Nephron (organoid): ENCODE data around the gene CELF2.
A peak's percentile ranks its signal among the peaks of the same experiment; 100 is the strongest.

Source experiments
- H3K27ac Mint-ChIP-seq, 3 experiments: 2 replicates each; pipeline ENCODE4 v1.8.0; 2020; ENCODE audit warnings: mixed read lengths in 3 of 3, mild to moderate bottlenecking in 2 of 3, moderate library complexity in 1 of 3
- H3K27me3 Mint-ChIP-seq: 2 replicates; pipeline ENCODE4 v1.8.0; 2021; ENCODE audit warnings: low read depth, mild to moderate bottlenecking, moderate library complexity, mixed read lengths
- H3K36me3 Mint-ChIP-seq: 2 replicates; pipeline ENCODE4 v1.8.0; 2020; ENCODE audit warnings: low read depth, mixed read lengths
- H3K4me1 Mint-ChIP-seq: 2 replicates; pipeline ENCODE4 v1.8.0; 2020; ENCODE audit warnings: mixed read lengths
- H3K4me3 Mint-ChIP-seq, 3 experiments: 2 replicates each; pipeline ENCODE4 v1.8.0; 2020; ENCODE audit warnings: mild to moderate bottlenecking in 3 of 3, mixed read lengths in 3 of 3, moderate library complexity in 2 of 3
- H3K9me3 Mint-ChIP-seq: 2 replicates; pipeline ENCODE4 v1.8.0; 2020; ENCODE audit warnings: mixed read lengths
- CTCF ChIP-seq, 3 experiments: fragments of 200-600 bp; sonication (generic); IDR thresholded peaks; one replicate each; pipeline ENCODE4 v1.5.0; 2021; ENCODE audit warnings: antibody characterized with exemption in 3 of 3; ENCODE audit not compliant: unreplicated experiment in 3 of 3

CELF2 gene

GRCh38 chr10:11005725-11006427, 11.8 kb upstream of the CELF2 start:
- peak overlapping the region; percentile 73 to 95 (median 90) for H3K4me3 Mint-ChIP-seq
- H3K36me3 Mint-ChIP-seq: no peaks in the 10 kb centered on the region
- no peak for TF ChIP-seq CTCF (IDR thresholded peaks at IDR 0.05; ENCODE audit: unreplicated experiment in 3 of 3)
- peaks cover 9% of the 10 kb centered on the region for H3K27me3 Mint-ChIP-seq
- peaks cover 46% of the 10 kb centered on the region for H3K4me1 Mint-ChIP-seq
- H3K9me3 Mint-ChIP-seq: no peaks in the 10 kb centered on the region
- H3K27ac Mint-ChIP-seq: peak overlapping the region; percentile 30 to 86 (median 59)

- peak overlapping the region; percentile 30 to 86 (median 59) for H3K27ac Mint-ChIP-seq
- no peaks in the 10 kb centered on the region for H3K36me3 Mint-ChIP-seq
- H3K27me3 Mint-ChIP-seq: peaks cover 9% of the 10 kb centered on the region
- no peak for TF ChIP-seq CTCF (IDR thresholded peaks at IDR 0.05; ENCODE audit: unreplicated experiment in 3 of 3)
- H3K4me1 Mint-ChIP-seq: peaks cover 52% of the 10 kb centered on the region
- peak overlapping the region; percentile 73 to 95 (median 90) for H3K4me3 Mint-ChIP-seq
- no peaks in the 10 kb centered on the region for H3K9me3 Mint-ChIP-seq
Observed at GRCh38 chr10:11006428-11006825, 11.2 kb upstream of the CELF2 start.

GRCh38 chr10:11007476-11008020, 10.1 kb upstream of the CELF2 start:
- Mint-ChIP-seq H3K9me3 (no peaks in the 10 kb centered on the region), H3K4me3 (peak overlapping the region in 2 of 3 experiments; percentile 67 to 80), H3K4me1 (peaks cover 60% of the 10 kb centered on the region), H3K27ac (peak overlapping the region in 1 of 3 experiments; percentile 7), H3K27me3 (peaks cover under 1% of the 10 kb centered on the region), H3K36me3 (no peaks in the 10 kb centered on the region)
- TF ChIP-seq CTCF (IDR thresholded peaks at IDR 0.05; ENCODE audit: unreplicated experiment in 3 of 3): no peak

- Mint-ChIP-seq H3K4me3 (peak overlapping the region in 1 of 3 experiments; percentile 55), H3K27me3 (peaks cover 7% of the 10 kb centered on the region), H3K9me3 (no peaks in the 10 kb centered on the region), H3K36me3 (no peaks in the 10 kb centered on the region), H3K27ac (peak overlapping the region in 1 of 3 experiments; percentile 86), H3K4me1 (peaks cover 62% of the 10 kb centered on the region)
- no peak for TF ChIP-seq CTCF (IDR thresholded peaks at IDR 0.05; ENCODE audit: unreplicated experiment in 3 of 3)
Observed at GRCh38 chr10:11009471-11010308, 8.0 kb upstream of the CELF2 start.

- Mint-ChIP-seq H3K4me3 (peak overlapping the region in 1 of 3 experiments; percentile 47), H3K9me3 (no peaks in the 10 kb centered on the region), H3K27ac (peak overlapping the region; percentile 3 to 86 (median 12)), H3K36me3 (no peaks in the 10 kb centered on the region), H3K27me3 (peaks cover 14% of the 10 kb centered on the region), H3K4me1 (peaks cover 64% of the 10 kb centered on the region)
- no peak for TF ChIP-seq CTCF (IDR thresholded peaks at IDR 0.05; ENCODE audit: unreplicated experiment in 3 of 3)
Observed at GRCh38 chr10:11010582-11010981, 7.1 kb upstream of the CELF2 start.
